Renal pelvis (tissue), 4 donors: ENCODE data around the gene IP6K2. TPM values are rescaled to one million over a fixed set of nuclear protein-coding genes. Genes with fewer than 3 reads are reported as not detected.
A peak's percentile ranks its signal among the peaks of the same experiment; 100 is the strongest.
"Not testable (repeated sequence)": the region's sequence is repeated elsewhere in the genome, so short reads cannot be mapped to it uniquely, and the experiment has no call there.

ENCODE experiments used
- DNase-seq: peaks from one replicate; pipeline ENCODE4 v3.0.0-alpha.2; 2013
- polyA plus RNA-seq, 3 donors: library from polyadenylated mRNA; unstranded; fragments of 120-200 nt; gene quantifications; one replicate each; pipeline ENCODE4 v1.2.1, GENCODE V29; 2013; ENCODE audit not compliant: insufficient read length in 3 of 3

Gene IP6K2
- polyA plus RNA-seq, 3 donors = 200 to 263 (median 240) TPM

DNA sequence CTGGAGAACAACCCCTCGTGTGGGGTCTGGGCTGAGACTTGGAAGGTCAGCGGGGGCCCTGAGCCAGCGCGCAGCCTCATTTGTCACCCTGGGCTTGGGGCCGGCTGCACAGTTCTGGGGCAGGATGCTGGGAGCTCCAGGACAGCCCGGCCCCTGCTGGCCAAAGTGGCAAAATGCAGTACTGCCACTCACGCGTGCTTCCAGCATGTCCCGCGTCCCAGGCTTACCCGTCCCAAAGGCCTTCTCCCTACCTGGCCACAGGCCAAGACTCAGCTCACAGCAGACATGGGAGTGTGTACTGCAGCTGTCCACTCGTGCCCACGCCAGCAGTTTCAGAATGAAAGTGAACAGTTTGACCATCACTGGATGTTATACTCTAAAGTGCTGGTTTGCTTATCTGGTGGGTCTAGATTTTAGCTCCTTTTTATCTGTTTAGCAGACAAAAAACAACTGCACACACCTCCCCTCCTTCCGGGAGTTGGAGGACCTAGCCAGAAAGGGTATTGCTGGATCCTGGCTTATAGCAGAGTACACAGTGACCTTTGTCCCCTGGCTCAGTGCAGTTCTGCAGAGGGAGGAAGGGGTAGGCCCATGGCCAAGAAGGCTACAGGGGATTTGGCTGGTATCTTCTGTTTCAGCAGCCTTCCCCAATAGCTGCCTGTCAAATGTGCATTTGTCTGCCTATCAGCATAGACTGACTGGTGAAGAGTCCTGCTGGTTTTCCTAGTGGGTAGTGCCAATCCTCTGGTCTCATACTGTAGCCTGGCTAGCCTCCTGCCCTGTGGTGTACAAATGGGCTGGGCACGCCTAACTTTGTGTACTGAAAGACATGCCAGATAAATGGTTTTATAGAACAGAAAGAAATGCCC is 23.2 kb upstream of the IP6K2 start:
- DNase-seq = peak; percentile 57

DNA sequence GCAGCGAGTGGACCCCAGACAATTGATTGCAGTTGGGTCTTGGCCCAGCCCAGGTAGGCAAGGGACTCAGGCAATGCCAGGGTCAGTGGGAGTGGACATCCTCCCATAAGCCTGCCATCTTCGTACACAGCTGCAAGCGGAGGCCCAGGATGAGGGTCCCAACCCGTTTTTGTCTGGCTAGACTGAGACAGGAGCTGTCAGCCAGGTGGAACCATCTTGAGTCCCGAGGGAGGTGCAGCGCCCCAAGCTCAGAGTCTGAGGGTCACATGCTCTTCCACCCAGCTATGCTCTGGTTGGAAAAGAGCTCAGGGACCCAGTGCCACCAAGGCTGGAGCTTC is 22.6 kb upstream of the IP6K2 start:
- DNase-seq = no peak

DNA sequence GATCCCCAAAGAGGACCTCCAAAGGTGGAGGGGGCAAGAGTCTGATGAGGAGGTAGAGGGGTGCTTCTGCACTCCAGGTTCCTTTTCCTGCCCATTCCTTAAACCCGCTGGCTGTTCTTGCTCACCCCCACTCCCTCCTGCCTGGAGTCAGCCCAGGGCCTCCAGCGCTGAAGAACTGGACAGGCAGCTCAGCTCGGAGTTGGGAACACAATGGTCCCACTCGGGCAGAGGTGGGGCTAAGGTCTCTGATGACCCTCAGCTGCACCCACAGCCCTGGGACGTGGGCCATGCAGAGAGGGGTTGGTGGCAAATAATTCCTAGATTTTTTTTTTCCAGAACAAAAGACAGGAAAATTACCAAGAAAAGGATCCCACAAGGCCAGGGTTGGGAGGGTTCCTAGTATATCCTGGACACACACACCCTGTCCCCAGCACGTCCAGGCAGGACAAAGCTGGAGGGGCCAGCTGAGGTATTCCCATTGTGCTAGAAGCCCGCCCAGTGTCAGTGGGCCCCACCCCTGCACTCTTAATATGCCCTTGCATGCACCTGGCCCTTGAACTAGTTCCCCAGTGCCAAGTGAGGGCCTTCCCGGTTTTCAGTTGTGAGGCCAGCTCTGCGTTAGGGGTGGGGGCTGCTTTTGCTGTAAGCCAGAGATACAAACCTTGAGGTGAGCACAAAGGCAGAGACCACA is 22.1 kb upstream of the IP6K2 start:
- no peak for DNase-seq

DNA sequence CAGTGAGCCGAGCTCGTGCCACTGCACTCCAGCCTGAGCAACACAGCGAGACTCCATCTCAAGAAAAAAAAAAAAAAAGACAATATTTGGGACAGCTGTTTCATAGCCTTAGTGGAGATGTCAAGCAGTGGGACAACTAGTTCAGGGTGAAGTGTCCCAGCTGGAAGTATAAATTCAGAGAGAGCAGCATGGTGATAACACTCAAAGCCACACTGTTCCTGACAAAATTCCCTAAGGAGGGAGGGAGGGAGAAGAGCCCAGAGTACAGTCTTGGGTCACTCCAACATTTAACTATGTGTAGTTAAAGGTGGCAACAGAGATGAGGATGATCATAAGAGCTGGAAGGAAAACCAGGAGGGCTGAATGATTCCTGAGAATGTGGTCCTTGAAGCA is 21.1 kb upstream of the IP6K2 start:
- DNase-seq = peak; percentile 79

DNA sequence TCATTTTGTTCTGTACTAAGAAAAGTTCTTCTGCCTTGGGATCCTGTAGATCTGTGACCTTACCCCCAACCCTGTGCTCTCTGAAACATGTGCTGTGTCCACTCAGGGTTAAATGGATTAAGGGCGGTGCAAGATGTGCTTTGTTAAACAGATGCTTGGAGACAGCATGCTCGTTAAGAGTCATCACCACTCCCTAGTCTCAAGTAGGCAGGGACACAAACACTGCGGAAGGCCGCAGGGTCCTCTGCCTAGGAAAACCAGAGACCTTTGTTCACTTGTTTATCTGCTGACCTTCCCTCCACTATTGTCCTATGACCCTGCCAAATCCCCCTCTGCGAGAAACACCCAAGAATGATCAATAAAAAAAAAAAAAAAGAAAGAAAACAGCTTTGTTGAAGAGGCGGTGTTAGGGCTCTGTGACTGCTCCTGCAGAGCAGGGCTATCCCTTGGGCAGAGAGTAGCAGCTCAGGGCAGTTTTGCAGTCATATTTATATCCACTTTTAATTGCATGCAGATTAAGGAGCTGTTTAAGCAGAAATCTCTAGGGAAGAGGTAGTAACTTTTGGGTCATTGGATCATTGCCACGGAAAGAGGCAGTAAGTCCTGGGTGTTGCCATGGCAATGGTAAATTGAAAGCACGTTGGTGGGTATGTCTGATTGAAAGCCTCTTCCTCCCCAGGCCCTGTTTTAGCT is 18.2 kb upstream of the IP6K2 start:
- not testable (repeated sequence) for DNase-seq

DNA sequence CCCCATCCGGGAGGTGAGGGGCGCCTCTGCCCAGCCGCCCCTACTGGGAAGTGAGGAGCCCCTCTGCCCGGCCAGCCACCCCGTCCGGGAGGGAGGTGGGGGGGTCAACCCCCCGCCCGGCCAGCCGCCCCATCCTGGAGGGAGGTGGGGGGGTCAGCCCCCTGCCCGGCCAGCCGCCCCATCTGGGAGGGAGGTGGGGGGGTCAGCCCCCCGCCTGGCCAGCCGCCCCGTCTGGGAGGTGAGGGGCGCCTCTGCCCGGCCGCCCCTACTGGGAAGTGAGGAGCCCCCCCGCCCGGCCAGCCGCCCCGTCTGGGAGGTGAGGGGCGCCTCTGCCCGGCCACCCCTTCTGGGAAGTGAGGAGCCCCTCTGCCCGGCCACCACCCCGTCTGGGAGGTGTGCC is 17.5 kb upstream of the IP6K2 start:
- DNase-seq = not testable (repeated sequence)

DNA sequence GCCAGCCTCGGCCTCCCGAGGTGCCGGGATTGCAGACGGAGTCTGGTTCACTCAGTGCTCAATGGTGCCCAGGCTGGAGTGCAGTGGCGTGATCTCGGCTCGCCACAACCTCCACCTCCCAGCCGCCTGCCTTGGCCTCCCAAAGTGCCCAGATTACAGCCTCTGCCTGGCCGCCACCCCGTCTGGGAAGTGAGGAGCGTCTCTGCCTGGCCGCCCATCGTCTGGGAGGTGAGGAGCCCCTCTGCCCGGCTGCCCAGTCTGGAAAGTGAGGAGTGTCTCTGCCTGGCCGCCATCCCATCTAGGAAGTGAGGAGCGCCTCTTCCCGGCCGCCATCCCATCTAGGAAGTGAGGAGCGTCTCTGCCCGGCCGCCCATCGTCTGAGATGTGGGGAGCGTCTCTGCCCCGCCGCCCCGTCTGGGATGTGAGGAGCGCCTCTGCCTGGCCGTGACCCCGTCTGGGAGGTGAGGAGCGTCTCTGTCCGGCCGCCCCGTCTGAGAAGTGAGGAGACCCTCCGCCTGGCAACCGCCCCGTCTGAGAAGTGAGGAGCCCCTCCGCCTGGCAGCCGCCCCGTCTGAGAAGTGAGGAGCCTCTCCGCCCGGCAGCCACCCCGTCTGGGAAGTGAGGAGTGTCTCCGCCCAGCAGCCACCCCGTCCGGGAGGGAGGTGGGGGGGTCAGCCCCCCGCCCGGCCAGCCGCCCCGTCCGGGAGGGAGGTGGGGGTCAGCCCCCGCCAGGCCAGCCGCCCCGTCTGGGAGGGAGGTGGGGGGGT is 16.9 kb upstream of the IP6K2 start:
- DNase-seq = not testable (repeated sequence)

DNA sequence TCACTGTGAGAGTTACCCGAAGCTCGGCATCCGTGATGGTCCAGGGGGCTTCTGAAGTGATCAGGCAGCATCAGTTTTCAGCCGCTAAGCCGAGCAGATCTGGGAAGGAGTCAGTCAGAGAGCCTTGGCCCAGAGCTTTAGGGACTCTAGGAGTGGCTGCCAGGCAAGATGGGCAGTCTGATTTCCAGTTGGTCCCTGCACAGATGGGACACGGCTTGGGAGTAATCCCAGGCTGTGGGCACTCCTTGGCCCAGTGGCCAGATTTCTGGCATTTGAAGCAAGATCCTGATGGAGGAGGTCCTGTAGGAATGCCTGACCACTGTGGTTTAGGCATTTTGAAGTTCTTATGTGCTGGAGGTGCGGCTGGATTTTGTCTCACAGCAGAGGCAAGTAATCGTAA is 10.5 kb upstream of the IP6K2 start:
- DNase-seq = no peak

DNA sequence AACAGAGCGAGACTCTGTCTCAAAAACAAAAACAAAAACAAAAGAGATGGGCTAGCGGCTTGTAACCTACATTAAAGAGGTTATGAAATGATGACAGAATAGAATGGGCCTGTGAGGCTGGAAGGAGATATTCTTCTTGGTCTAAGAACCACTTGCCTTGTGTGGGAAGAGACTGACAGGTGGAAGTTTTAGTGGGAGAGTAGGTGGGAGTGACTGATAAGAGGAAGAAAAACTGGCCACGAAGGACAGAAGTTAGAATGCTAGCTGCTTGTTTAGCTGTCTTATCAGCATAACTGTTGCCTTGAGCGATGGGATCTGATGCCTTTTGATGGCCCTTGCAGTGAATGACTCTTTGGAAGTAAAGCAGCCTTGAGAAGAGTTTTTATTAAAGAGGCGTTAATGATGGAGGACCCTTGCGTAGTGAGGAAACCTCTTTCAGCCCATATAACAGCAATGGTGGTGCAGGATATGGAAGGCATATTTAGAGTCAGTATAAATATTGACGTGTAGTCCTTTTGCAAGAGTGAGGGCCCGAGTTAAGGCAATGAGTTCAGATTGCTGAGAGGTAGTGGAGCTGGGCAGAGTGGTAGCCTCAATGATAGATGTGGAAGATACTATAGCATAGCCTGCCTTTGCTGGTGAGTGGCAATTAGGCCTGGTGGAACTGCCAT is 8.3 kb upstream of the IP6K2 start:
- DNase-seq = not testable (repeated sequence)

DNA sequence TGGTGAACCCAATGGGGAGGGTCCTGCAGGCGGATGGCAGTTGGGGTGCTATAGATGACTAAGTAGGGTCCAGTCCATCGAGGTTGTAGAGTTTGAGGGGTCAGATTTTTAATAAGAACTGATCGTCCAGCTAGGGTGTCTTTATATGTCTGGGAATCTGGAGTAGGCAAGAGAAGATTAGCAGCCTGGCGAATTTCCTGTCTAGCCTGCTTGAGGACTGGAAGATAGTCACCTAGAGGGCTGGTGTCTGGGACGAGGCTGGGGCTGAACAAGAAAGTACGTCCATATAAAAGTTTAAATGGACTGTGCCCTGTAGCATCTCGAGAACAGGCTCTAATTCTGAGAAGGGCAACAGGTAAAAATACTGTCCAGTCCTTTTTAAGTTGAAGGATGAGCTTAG is 6.7 kb upstream of the IP6K2 start:
- DNase-seq = no peak

DNA sequence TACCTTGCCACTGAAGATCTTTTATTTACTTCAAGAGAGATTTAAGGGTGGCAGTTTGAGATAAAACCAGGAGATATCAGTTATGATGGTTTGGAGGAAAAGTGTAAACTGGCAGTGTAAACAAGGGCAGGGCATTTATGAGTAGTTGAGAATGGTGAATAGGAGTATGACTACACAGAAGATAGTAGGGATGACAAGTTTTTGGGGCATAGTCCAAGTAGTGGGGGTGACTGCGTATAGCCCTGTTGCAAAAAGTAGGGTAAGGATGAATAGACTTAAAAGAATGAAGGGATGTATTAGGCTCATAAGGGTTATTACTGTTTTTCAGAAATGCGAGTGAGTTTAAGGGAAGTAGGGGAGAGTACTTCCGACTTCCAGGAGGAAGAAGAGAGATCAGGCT is 6.3 kb upstream of the IP6K2 start:
- DNase-seq = not testable (repeated sequence)

DNA sequence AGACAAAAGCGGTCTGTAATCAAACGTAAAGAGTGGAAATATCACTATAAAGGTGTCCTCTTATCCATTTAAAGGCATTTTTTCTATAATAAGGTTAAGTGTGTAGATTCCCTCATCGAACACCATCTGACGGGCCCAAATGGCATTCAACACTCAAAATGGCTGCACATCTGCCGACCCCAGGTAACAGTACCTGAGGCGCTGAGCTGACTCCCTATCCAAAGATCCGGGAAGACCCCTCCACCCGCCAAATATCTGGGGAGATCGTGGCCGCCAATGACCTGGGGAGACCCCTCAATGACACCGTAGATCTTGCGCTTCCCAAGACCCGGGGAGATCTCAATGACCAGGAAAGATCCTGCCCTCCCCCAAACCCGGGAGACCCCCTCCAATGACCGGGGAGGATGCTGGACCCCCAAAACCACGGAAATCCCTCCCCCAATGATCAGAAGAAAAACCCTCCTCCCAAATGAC is 476 bp downstream of the IP6K2 start:
- DNase-seq = no peak

DNA sequence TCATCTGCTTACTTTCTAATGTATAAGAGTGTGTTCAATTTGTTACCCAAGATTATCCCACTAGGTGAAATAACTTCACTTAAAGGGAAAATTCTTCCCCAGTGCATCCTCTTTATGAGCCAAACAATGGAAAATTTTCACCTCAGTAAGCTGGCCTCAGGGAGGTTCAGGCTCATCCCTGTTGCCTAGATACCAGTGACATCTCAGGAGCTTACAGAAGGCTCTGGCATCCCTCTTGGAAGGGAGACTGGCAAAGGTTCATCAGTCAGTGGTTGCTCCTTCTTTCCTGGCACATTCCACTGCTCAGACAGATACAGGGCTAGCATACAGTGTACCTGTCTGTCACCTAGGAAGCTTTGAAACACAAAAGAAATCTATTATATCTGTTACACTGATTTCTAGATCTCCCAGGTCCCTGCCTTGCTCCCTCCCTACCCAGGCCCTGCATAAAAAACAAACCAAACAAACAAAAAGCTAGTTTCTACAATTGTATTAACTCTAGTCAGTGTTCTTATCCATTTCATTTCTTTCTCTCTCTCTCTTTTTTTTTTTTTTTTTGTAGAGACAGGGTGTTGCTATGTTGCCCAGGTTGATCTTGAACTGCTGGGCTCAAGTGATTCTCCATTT is 1.7 kb downstream of the IP6K2 start:
- no peak for DNase-seq

DNA sequence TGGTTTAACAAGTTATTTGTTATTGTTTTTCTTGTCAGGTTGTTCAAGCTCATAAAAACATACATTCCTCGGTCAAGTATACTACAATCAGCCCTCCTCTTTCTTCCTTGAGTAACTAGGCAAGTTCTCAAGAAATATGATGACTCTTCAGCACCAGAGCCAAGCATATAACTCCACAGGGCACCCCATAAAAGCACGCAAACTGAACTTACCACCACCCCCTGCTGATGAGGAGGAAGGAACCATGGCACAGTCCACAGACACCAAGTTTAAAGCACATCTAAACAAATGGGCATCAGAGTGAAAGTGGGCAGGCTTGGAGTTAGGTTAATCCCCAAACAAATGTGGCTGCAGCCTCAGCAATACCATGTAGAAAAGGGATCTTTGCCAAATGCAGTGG is 5.3 kb downstream of the IP6K2 start:
- no peak for DNase-seq

DNA sequence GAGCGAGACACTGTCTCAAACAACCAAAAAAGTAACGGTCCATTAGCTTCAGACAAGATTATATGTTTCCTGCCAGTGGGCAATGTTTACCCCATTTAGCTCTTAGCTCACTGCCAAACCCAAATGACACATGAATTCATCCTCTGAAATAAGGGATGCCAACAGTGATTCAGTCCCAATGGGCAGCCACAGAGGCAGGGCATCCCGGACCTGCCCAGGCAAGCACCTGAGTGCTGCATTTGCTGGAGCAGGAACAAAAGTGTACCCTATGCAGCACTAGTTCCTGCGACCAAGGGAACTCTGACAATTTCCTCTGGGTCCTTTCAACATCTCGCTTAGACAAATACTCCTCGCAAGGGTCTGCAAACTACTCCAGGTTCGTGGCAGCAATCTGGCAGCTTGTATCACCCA is 8.0 kb downstream of the IP6K2 start:
- no peak for DNase-seq

DNA sequence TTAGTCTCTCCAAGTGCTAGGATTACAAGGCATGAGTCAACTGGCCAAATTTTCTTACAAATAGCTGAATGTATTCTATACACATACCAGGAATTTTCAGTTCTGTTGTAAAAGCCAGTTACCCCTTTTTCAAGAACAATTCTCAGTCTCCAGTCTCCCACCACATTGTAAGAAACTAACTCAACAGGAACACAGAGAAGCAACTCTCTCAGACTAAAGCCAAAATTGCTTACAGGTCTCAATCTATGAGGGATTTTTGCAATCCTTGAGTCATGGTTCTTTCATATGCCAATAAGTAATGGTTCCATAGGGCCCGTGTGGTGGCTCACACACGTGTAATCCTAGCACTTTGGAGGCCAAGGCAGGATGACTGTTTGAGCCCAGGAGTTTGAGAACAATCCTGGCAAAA is 8.5 kb downstream of the IP6K2 start:
- no peak for DNase-seq

DNA sequence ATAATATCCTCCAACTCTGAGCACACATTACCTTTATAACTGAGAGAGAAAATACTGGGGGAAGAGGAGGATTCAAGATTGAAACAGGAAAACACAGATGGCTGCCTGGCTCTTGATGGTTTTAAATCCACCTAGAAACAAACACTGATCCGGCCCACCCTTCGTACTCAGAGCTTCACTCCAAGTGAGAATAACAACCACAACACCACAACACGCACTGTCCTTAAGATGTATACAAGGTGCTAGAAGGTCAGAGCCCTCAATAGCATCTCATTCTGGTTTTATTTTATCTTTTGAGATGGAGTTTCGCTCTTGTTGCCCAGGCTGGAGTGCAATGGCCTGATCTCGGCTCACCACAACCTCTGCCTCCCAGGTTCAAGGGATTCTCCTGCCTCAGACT is 9.9 kb downstream of the IP6K2 start:
- no peak for DNase-seq

DNA sequence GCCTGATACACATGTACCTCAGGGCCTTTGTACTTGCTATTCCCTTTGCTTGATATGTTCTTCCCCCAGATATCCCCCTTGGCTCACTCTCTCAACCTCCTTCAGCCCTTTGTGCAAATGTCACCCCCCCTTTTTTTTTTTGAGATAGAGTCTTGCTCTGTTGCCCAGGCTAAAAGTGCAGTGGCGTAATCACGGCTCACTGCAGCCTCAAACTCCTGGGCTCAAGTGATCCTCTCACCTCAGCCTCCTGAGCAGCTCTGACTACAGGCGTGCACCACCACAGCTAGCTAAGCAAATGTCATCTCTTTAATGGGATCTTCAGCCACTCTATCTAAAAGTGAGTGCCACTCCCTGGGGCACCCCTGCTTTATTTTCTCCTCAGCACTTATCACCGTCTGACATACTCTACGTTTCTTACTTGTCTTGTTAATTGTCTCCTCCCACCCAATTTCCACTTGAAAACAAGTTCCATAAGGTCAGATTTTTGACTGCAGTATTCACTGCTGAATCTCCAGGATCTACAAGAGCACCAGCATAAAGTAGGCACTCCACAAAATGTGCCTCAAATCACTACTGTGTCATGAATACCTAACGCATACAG is 14.6 kb downstream of the IP6K2 start:
- DNase-seq = no peak

DNA sequence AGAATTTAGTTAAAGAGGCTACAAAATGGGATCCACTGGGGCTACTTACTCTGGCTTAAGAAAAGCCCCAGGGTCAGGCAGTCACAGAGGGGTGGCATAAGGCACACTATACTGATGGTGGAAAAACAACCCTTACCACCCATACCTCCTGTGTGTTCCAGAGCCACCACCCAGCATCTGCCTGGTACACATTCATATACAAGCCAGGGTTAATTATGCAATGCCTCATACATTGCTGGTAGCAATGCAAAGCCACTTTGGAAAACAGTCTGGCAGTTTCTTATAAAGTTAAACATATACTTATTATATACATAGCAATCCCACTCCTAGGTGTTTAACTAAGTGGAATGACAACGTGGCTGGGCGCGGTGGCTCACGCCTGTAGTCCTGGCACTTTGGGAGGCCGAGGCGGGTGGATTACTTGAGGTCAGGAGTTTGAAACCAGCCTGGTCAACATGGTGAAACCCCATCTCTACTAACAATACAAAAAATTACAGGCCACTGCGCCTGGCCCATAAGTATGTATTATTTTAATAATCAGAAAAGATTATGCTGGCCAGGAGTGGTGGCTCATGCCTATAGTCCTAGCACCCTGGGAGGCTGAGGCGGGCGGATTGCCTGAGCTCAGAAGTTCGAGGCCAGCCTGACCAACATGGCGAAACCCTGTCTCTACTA is 16.2 kb downstream of the IP6K2 start:
- no peak for DNase-seq

DNA sequence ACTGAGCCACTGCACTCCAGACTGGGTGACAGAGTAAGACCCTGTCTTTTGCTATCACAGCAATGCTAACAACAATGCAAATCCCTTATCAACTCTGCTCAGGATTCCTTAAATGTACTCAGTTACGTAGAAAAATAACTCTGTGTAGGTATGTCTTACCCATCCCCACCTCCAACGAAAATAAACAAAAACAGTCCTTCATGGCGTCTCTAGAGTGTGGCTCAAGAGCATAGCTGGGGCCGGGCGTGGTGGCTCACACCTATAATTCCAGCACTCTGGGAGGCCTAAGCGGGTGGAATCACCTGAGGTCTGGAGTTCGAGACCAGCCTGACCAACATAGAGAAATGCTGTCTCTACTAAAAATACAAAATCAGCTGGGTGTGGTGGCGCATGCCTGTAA is 18.1 kb downstream of the IP6K2 start:
- DNase-seq = no peak
